ENCODE measurements around the gene NUDT16L1. TPM values are rescaled to one million over a fixed set of nuclear protein-coding genes. Genes with fewer than 3 reads are reported as not detected.

The NUDT16L1 gene
- total and polyA plus RNA-seq, 2 of the 8 experiments (the other 6 are each of a cell fraction or from before 2014, with no cell fraction given): 34.8 to 77.3 TPM

DNA sequence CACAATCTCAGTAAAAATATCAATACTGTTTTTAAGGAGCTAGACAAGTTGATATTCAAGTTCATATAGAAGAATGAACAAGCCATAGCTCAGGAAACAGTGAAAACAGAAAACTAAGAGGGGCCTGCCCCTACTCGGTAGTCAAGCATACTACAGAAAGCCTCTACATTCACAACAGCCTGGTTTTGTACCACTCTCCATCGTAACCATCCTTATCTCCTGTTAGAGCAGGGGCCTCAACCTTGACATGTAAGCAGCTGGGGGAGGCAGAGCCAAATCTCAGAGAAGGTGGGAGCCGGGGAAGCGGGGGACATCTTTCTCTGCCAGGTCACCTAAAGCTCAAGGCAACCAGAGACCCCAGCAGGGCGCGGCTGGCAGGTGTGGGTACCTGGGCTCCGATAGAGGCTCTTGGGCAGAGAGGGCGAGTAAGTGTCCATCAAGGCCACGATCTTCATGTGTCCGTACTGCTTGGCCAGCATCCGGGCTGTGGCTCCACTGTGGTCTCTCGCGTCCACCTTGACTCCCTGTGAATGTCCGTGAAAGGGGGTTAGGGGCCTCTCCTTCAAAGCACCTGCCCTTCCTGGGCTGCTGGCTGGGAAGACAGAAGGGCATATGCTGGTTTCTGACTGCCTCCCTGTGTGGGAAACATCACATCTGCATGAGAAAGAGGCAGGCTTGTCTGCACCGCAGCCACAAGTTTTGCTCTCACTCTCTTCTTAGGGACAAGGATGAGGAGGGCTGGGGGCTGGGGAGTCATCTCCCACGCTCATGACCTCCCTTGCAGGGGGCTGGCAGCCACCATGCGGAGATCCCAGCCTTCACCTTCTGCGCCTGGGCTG is 20.5 kb downstream of the NUDT16L1 start:
- Histone ChIP-seq H2BK5ac (ENCODE audit: low read depth, low read length) (no peak overlapping the region), H3K4me3 (ENCODE audit: extremely low read depth in 1 of 4, insufficient read depth in 2 of 4, low read depth in 3 of 4, low read length in 4 of 4) (peak overlapping the region in 2 of 4 experiments; percentile 11 to 19; a peak in 3 of 8 replicates), H2AFZ (ENCODE audit: low read length) (no peak overlapping the region), H3K79me1 (ENCODE audit: low read depth, low read length) (no peaks in the 10 kb centered on the region), H3K4me1 (replicated peaks in 1 of 4; ENCODE audit: control insufficient read depth in 3 of 4, insufficient read depth in 4 of 4, low read length in 3 of 4) (peaks cover under 1 to 16% (median 8%) of the 10 kb centered on the region in 4 experiments), H3K79me2 (ENCODE audit: control insufficient read depth in 1 of 2, insufficient read depth in 2 of 2, low read length in 2 of 2) (no peaks in the 10 kb centered on the region), H4K20me1 (replicated peaks in 1 of 2; ENCODE audit: control insufficient read depth in 1 of 2, insufficient read depth in 2 of 2, low read length in 2 of 2) (no peaks in the 10 kb centered on the region), H3K4ac (replicated peaks; ENCODE audit: insufficient read length, low read depth, low read length) (no peak overlapping the region), H3K36me3 (ENCODE audit: control insufficient read depth in 2 of 4, insufficient read depth in 4 of 4, low read length in 3 of 4) (peaks cover 0 to 24% (median 2%) of the 10 kb centered on the region in 4 experiments; a peak in 4 of 8 replicates), H3K27ac (ENCODE audit: low read depth, low read length) (no peak overlapping the region), H3K27me3 (replicated peaks in 1 of 4; ENCODE audit: control insufficient read depth in 3 of 4, extremely low read depth in 1 of 4, insufficient read depth in 3 of 4, low read length in 3 of 4) (no peaks in the 10 kb centered on the region), H3K9me3 (ENCODE audit: insufficient read depth in 2 of 2, low read depth in 1 of 2, low read length in 1 of 2) (no peaks in the 10 kb centered on the region), H3K23ac (ENCODE audit: insufficient read length) (no peak overlapping the region), H3K14ac (ENCODE audit: insufficient read length) (no peak overlapping the region), H2AK5ac (ENCODE audit: low read depth, low read length) (no peak overlapping the region), H2BK15ac (ENCODE audit: low read length) (no peak overlapping the region), H2BK120ac (replicated peaks; ENCODE audit: low read depth, low read length) (no peak overlapping the region), H3K9ac (replicated peaks in 1 of 4; ENCODE audit: extremely low read depth in 1 of 4, low read depth in 3 of 4, low read length in 3 of 4) (peak overlapping the region in 2 of 4 experiments; percentile 16 to 38; a peak in 1 of 7 replicates), H3K4me2 (ENCODE audit: insufficient read depth in 1 of 2, low read depth in 2 of 2, low read length in 2 of 2) (peak overlapping the region; percentile 50 to 55), H2BK20ac (ENCODE audit: low read length) (no peak overlapping the region), H3K56ac (replicated peaks; ENCODE audit: insufficient read length, low read depth, low read length) (no peak overlapping the region), H3K18ac (ENCODE audit: extremely low read depth, low read length) (no peak overlapping the region; the same call in 1 of the 2 replicates), H4K8ac (ENCODE audit: extremely low read depth, insufficient read depth, low read length) (no peak overlapping the region), H3K23me2 (ENCODE audit: low read depth, low read length) (no peaks in the 10 kb centered on the region), H4K5ac (ENCODE audit: insufficient read length, low read depth, low read length) (peak overlapping the region; percentile 60), H2BK12ac (ENCODE audit: low read depth, low read length) (peak overlapping the region; percentile 39; the same call in 1 of the 2 replicates), H4K91ac (replicated peaks; ENCODE audit: insufficient read length, low read length) (no peak overlapping the region)
- DNase-seq (ENCODE audit: low read depth in 1 of 2, low spot score in 2 of 2) (no peak), FAIRE-seq (peak; percentile 39)
- POLR2A ChIA-PET (ENCODE audit: partially characterized antibody): interaction anchor here (1.0 to 2.2 kb wide), 5 partner anchors 7 to 54 kb away, joined by 4 to 10 read pairs (median 4); no protein-coding TSS in a partner anchor
- CTCF ChIA-PET (ENCODE audit: partially characterized antibody): interaction anchor here (1.3 to 1.6 kb wide), 2 partner anchors 91 to 242 kb away, joined by 3 to 4 read pairs; no protein-coding TSS in a partner anchor
- WGBS, 2 experiments (ENCODE audit: extremely low coverage in 1 of 2, insufficient coverage in 1 of 2, insufficient read length in 1 of 2, insufficient replicate concordance in 2 of 2, low coverage in 1 of 2, low lambda C conversion rate in 2 of 2, missing lambda C conversion rate in 1 of 2): 72% methylated on average over 18 of the region's 18 CpGs; no CpG with 5 or more reads in 1 of the 2 experiments
- TF ChIP-seq BCL11A (IDR thresholded peaks at IDR 0.05; ENCODE audit: low read depth in 2 of 2, low read length in 2 of 2) (no peak), RXRA (IDR thresholded peaks at IDR 0.05; ENCODE audit: insufficient read depth, low read depth, low read length) (no peak), MAFK (IDR thresholded peaks at IDR 0.05; ENCODE audit: low read depth, low read length) (no peak), POU5F1 (IDR thresholded peaks at IDR 0.05; ENCODE audit: low read depth, low read length) (peak; percentile 59; the same call in 1 of the 2 replicates), CTBP2 (IDR thresholded peaks at IDR 0.05; ENCODE audit: borderline replicate concordance, insufficient read depth, insufficient read length, low read length) (no peak), KDM4A (IDR thresholded peaks at IDR 0.05; ENCODE audit: low read depth, low read length, severe bottlenecking) (no peak), SP2 (IDR thresholded peaks at IDR 0.05; ENCODE audit: low read length) (no peak), EGR1 (IDR thresholded peaks at IDR 0.05; ENCODE audit: borderline replicate concordance, low read depth, low read length) (no peak)
- TF ChIP-seq, protein P1, sequence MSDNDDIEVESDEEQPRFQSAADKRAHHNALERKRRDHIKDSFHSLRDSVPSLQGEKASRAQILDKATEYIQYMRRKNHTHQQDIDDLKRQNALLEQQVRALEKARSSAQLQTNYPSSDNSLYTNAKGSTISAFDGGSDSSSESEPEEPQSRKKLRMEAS (IDR thresholded peaks at IDR 0.05): 0 out of 2 replicates have a peak, but pooled peaks have one; percentile 9
- TF ChIP-seq, protein P2, sequence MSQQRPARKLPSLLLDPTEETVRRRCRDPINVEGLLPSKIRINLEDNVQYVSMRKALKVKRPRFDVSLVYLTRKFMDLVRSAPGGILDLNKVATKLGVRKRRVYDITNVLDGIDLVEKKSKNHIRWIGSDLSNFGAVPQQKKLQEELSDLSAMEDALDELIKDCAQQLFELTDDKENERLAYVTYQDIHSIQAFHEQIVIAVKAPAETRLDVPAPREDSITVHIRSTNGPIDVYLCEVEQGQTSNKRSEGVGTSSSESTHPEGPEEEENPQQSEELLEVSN (IDR thresholded peaks at IDR 0.05): no peak

Measured in H1 (cell line).